Neural cell (in vitro differentiated cells): ENCODE results near the gene BRDT.

ENCODE experiments used
- EP300 ChIP-seq: fragments of 450-650 bp; conservative IDR thresholded peaks from 2 replicates; pipeline ENCODE4 v1.6.1; 2014; ENCODE audit warnings: antibody characterized with exemption, mild to moderate bottlenecking, moderate library complexity; ENCODE audit not compliant: poor library complexity, severe bottlenecking
- EZH2 ChIP-seq: fragments of 200-600, 300-800 bp; shearing (Covaris generic), sonication (generic); IDR thresholded peaks from 2 replicates; pipeline ENCODE4 v1.6.1; 2014; ENCODE audit warnings: antibody characterized with exemption, low read length, borderline replicate concordance, mild to moderate bottlenecking; ENCODE audit not compliant: insufficient read depth, poor library complexity, severe bottlenecking
- SMC3 ChIP-seq: fragments of 450-650 bp; conservative IDR thresholded peaks from 2 replicates; pipeline ENCODE4 v1.6.1; 2014; ENCODE audit warnings: antibody characterized with exemption, mild to moderate bottlenecking, moderate library complexity; ENCODE audit not compliant: poor library complexity
- TF ChIP-seq, protein P1 (sequence below): fragments of 450-650 bp; IDR thresholded peaks from 2 replicates; pipeline ENCODE4 v1.5.1; 2014; ENCODE audit warnings: antibody characterized with exemption, mild to moderate bottlenecking, moderate library complexity; ENCODE audit not compliant: poor library complexity, severe bottlenecking

DNA sequence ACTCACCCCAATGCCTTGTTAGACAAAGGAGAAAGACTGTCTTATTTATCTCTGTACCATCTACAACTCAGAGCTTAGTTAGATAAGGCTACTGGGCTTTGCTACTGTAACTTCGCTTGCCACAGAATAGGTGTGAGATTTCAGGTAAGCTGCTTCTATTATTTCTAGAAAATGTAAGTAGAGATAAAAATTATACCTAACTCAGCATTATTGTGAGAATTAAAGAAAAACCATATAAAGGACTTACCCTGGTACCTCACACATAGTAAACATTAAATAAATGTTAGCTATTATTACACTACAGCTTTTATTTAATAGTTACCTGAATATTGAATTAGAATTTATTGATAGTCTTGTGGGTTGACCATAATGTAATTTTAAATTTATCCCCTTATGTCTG is 44.1 kb downstream of the BRDT start:
- TF ChIP-seq, protein P1, sequence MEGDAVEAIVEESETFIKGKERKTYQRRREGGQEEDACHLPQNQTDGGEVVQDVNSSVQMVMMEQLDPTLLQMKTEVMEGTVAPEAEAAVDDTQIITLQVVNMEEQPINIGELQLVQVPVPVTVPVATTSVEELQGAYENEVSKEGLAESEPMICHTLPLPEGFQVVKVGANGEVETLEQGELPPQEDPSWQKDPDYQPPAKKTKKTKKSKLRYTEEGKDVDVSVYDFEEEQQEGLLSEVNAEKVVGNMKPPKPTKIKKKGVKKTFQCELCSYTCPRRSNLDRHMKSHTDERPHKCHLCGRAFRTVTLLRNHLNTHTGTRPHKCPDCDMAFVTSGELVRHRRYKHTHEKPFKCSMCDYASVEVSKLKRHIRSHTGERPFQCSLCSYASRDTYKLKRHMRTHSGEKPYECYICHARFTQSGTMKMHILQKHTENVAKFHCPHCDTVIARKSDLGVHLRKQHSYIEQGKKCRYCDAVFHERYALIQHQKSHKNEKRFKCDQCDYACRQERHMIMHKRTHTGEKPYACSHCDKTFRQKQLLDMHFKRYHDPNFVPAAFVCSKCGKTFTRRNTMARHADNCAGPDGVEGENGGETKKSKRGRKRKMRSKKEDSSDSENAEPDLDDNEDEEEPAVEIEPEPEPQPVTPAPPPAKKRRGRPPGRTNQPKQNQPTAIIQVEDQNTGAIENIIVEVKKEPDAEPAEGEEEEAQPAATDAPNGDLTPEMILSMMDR = no peak
- TF ChIP-seq SMC3 = no peak
- no peak for TF ChIP-seq EZH2
- no peak for TF ChIP-seq EP300
